Activated naive CD8-positive, alpha-beta T cell (primary cell): ENCODE data around the gene TP63.
"Not testable (repeated sequence)": the region's sequence is repeated elsewhere in the genome, so short reads cannot be mapped to it uniquely, and the experiment has no call there.

ENCODE experiments used
- H3K27ac Mint-ChIP-seq: one replicate; pipeline ENCODE4 v1.8.0; 2021; ENCODE audit warnings: mixed read lengths
- H3K27me3 Mint-ChIP-seq: one replicate; pipeline ENCODE4 v1.8.0; 2021; ENCODE audit warnings: mixed read lengths
- H3K36me3 Mint-ChIP-seq: one replicate; pipeline ENCODE4 v1.8.0; 2021; ENCODE audit warnings: mixed read lengths
- H3K4me1 Mint-ChIP-seq: one replicate; pipeline ENCODE4 v1.8.0; 2021; ENCODE audit warnings: low read depth, mixed read lengths
- H3K4me3 Mint-ChIP-seq: one replicate; pipeline ENCODE4 v1.8.0; 2021; ENCODE audit warnings: mild to moderate bottlenecking, mixed read lengths
- H3K9me3 Mint-ChIP-seq: one replicate; pipeline ENCODE4 v1.8.0; 2021; ENCODE audit warnings: low read depth, mixed read lengths

The TP63 gene

GRCh38 chr3:189606774-189607173, 24.4 kb upstream of the TP63 start:
- Mint-ChIP-seq H3K27ac (no peak overlapping the region), H3K4me3 (no peak overlapping the region), H3K4me1 (no peaks in the 10 kb centered on the region), H3K36me3 (peaks cover 11% of the 10 kb centered on the region), H3K9me3 (peaks cover 17% of the 10 kb centered on the region), H3K27me3 (no peaks in the 10 kb centered on the region)

GRCh38 chr3:189612641-189613040, 18.5 kb upstream of the TP63 start:
- not testable (repeated sequence) for H3K4me3 Mint-ChIP-seq, H3K27me3 Mint-ChIP-seq, H3K36me3 Mint-ChIP-seq, H3K4me1 Mint-ChIP-seq, H3K27ac Mint-ChIP-seq
- peaks cover 13% of the 10 kb centered on the region for H3K9me3 Mint-ChIP-seq

DNA sequence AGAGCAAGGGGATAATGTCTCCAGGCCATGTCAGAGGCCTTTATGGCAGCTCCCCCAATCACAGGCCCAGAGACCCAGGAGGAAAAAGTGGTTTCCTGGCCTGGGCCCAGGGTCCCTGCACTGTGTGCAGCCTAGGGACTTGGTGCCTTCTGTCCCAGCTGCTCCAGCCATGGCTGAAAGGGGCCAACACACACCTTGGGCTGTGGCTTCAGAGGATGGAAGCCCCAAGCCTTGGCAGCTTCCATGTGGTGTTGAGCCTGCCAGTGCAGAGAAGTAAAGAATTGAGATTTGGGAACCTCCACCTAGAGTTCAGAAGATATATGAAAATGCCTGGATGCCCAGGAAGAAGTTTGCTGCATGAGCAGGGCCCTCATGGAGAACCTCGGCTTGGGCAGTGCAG, 18.1 kb upstream of the TP63 start:
- H3K27ac Mint-ChIP-seq: no peak overlapping the region
- no peak overlapping the region for H3K4me3 Mint-ChIP-seq
- peaks cover 9% of the 10 kb centered on the region for H3K36me3 Mint-ChIP-seq
- no peaks in the 10 kb centered on the region for H3K27me3 Mint-ChIP-seq
- peaks cover 2% of the 10 kb centered on the region for H3K4me1 Mint-ChIP-seq
- H3K9me3 Mint-ChIP-seq: peaks cover 13% of the 10 kb centered on the region

DNA sequence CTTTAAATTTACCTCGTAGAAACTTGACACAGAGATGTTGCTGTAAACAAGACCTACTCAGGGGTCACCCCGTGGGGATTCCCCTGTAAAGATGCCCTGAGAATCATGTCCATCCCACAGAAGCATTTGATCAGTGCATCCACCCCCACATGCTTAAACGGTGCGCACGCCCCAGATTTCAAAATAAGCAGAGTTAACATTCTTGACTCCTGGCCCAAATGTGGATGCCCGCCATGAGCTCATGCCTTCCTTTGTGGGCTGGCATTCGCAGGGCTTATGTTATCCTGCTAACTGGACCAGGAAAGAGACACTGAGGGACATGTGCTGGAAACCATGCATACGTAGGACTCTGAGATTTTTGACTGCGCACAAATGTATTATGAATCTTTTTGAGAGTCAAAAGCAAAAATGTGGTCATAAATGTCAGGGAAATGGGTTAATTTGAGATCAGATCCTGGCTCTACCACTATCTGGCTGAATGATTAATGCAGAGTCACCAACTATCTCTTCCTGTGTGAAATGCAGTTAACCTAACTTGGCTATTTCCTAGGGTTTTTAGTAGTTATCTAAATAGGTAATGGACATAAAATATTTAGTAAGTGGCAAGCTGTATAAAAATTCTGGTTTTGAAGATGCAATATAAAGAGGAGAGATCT, 9.1 kb upstream of the TP63 start:
- no peaks in the 10 kb centered on the region for H3K9me3 Mint-ChIP-seq
- H3K4me1 Mint-ChIP-seq: no peaks in the 10 kb centered on the region
- H3K27ac Mint-ChIP-seq: no peak overlapping the region
- no peaks in the 10 kb centered on the region for H3K36me3 Mint-ChIP-seq
- no peak overlapping the region for H3K4me3 Mint-ChIP-seq
- H3K27me3 Mint-ChIP-seq: no peaks in the 10 kb centered on the region

GRCh38 chr3:189622629-189623028, 8.6 kb upstream of the TP63 start:
- Mint-ChIP-seq H3K27ac (no peak overlapping the region), H3K9me3 (no peaks in the 10 kb centered on the region), H3K4me3 (no peak overlapping the region), H3K27me3 (no peaks in the 10 kb centered on the region), H3K36me3 (no peaks in the 10 kb centered on the region), H3K4me1 (no peaks in the 10 kb centered on the region)

GRCh38 chr3:189624130-189624529, 7.1 kb upstream of the TP63 start:
- no peak overlapping the region for H3K27ac Mint-ChIP-seq
- no peaks in the 10 kb centered on the region for H3K4me1 Mint-ChIP-seq
- H3K4me3 Mint-ChIP-seq: no peak overlapping the region
- no peaks in the 10 kb centered on the region for H3K9me3 Mint-ChIP-seq
- no peaks in the 10 kb centered on the region for H3K36me3 Mint-ChIP-seq
- no peaks in the 10 kb centered on the region for H3K27me3 Mint-ChIP-seq

DNA sequence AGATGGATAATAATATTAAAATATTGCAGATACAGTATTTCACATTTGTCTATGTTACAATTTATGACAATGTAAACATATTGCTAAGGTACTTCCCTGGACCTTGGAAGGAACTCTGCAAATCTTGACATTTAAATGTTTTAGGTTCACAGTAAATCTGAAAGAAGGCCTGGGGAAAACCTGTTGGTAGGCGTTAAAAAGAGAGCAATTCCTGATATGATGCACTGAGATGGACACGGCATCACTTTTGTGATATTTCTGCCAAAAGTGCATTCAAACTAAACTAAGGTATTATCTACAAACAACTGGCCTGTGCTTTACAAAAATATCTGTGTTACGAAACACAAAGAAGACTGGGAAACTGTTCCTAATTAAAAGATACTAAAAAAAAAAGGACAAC, 6.1 kb upstream of the TP63 start:
- Mint-ChIP-seq H3K9me3 (no peaks in the 10 kb centered on the region), H3K27ac (no peak overlapping the region), H3K4me3 (no peak overlapping the region), H3K27me3 (no peaks in the 10 kb centered on the region), H3K36me3 (no peaks in the 10 kb centered on the region), H3K4me1 (peaks cover 1% of the 10 kb centered on the region)

DNA sequence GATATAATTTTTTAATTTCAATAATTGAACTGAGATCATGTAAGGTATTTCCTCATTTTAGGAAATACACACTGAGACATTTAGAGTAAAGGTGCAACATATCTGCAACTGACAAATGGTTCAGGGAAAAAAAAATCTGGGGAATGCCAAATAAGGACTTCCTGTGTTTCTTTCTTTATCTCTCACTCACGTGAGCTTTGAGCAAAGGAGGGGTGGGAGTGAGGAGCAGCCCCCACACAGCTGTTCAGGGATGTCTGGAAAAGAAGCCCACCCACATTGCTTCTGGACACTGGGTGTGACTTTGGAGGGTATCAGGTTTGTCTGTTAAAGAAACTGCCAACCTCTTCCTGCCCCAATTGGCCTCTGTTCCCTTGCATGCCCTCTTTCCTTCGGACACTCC, 5.6 kb upstream of the TP63 start:
- Mint-ChIP-seq H3K27ac (no peak overlapping the region), H3K4me3 (no peak overlapping the region), H3K4me1 (peaks cover 4% of the 10 kb centered on the region), H3K9me3 (no peaks in the 10 kb centered on the region), H3K36me3 (no peaks in the 10 kb centered on the region), H3K27me3 (no peaks in the 10 kb centered on the region)

GRCh38 chr3:189626286-189626685, 4.9 kb upstream of the TP63 start:
- Mint-ChIP-seq H3K36me3 (no peaks in the 10 kb centered on the region), H3K27ac (no peak overlapping the region), H3K4me1 (peaks cover 7% of the 10 kb centered on the region), H3K4me3 (no peak overlapping the region), H3K27me3 (no peaks in the 10 kb centered on the region), H3K9me3 (no peaks in the 10 kb centered on the region)

GRCh38 chr3:189629803-189630455, 1.3 kb upstream of the TP63 start:
- no peaks in the 10 kb centered on the region for H3K9me3 Mint-ChIP-seq
- H3K27me3 Mint-ChIP-seq: no peaks in the 10 kb centered on the region
- no peak overlapping the region for H3K27ac Mint-ChIP-seq
- peaks cover 14% of the 10 kb centered on the region for H3K4me1 Mint-ChIP-seq
- no peak overlapping the region for H3K4me3 Mint-ChIP-seq
- H3K36me3 Mint-ChIP-seq: no peaks in the 10 kb centered on the region

- H3K4me1 Mint-ChIP-seq: peaks cover 14% of the 10 kb centered on the region
- no peaks in the 10 kb centered on the region for H3K36me3 Mint-ChIP-seq
- no peak overlapping the region for H3K4me3 Mint-ChIP-seq
- no peaks in the 10 kb centered on the region for H3K27me3 Mint-ChIP-seq
- H3K27ac Mint-ChIP-seq: no peak overlapping the region
- H3K9me3 Mint-ChIP-seq: no peaks in the 10 kb centered on the region
Observed at GRCh38 chr3:189630767-189631372, 319 bp upstream of the TP63 start.

DNA sequence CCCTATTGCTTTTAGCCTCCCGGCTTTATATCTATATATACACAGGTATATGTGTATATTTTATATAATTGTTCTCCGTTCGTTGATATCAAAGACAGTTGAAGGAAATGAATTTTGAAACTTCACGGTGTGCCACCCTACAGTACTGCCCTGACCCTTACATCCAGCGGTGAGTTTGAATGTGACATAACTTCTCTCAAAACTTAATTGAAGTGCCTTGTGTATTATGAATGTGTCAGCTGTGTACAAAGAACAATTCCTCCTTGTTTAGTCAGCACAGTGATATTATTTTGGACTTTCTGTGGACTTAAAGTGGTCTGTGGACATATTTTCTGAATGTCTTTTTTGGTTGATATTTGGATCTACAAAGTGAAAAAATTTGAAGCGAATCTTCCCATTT, 220 bp downstream of the TP63 start:
- no peaks in the 10 kb centered on the region for H3K9me3 Mint-ChIP-seq
- H3K4me1 Mint-ChIP-seq: peaks cover 14% of the 10 kb centered on the region
- H3K27ac Mint-ChIP-seq: no peak overlapping the region
- H3K27me3 Mint-ChIP-seq: no peaks in the 10 kb centered on the region
- no peak overlapping the region for H3K4me3 Mint-ChIP-seq
- H3K36me3 Mint-ChIP-seq: no peaks in the 10 kb centered on the region

- Mint-ChIP-seq H3K4me3 (no peak overlapping the region), H3K36me3 (no peaks in the 10 kb centered on the region), H3K4me1 (peaks cover 14% of the 10 kb centered on the region), H3K9me3 (no peaks in the 10 kb centered on the region), H3K27me3 (no peaks in the 10 kb centered on the region), H3K27ac (no peak overlapping the region)
Observed at GRCh38 chr3:189632242-189632641, 1.1 kb downstream of the TP63 start.

GRCh38 chr3:189635339-189635738, 4.2 kb downstream of the TP63 start:
- H3K27me3 Mint-ChIP-seq: no peaks in the 10 kb centered on the region
- no peak overlapping the region for H3K27ac Mint-ChIP-seq
- H3K9me3 Mint-ChIP-seq: no peaks in the 10 kb centered on the region
- peaks cover 10% of the 10 kb centered on the region for H3K4me1 Mint-ChIP-seq
- no peak overlapping the region for H3K4me3 Mint-ChIP-seq
- no peaks in the 10 kb centered on the region for H3K36me3 Mint-ChIP-seq

DNA sequence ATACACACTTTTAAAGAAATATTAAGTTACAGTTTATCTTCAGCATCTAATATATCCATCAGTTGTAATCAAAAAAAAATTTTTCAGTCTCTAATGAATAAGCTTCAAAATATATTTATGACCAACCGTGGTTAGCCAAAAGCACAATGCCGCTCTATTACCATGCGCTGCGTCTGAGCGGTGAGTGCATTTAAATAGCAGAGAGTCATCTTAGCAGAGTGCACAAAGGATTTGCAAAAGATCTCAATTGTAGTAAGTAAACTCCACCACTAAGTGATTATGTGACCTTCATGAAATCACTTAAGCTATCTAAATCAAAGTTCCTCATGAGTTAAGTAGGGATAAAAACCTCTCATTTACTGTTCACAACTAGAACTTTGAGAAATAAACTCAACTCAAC, 4.9 kb downstream of the TP63 start:
- Mint-ChIP-seq H3K9me3 (no peaks in the 10 kb centered on the region), H3K36me3 (no peaks in the 10 kb centered on the region), H3K4me3 (no peak overlapping the region), H3K27ac (no peak overlapping the region), H3K27me3 (no peaks in the 10 kb centered on the region), H3K4me1 (peaks cover 7% of the 10 kb centered on the region)

GRCh38 chr3:189637750-189638149, 6.6 kb downstream of the TP63 start:
- Mint-ChIP-seq H3K27me3 (no peaks in the 10 kb centered on the region), H3K4me3 (no peak overlapping the region), H3K27ac (no peak overlapping the region), H3K4me1 (no peaks in the 10 kb centered on the region), H3K9me3 (no peaks in the 10 kb centered on the region), H3K36me3 (no peaks in the 10 kb centered on the region)
